Neutrophil (primary cell): ENCODE data around the gene FOSB.

Experiments
- H3K27ac ChIP-seq: fragments of 200-600 bp; sonication (generic); 2 replicates; pipeline ENCODE4 v1.5.1; 2016; ENCODE audit warnings: mild to moderate bottlenecking, moderate library complexity
- H3K27me3 ChIP-seq: fragments of 200-600 bp; sonication (generic); 2 replicates; pipeline ENCODE4 v1.6.0; 2016; ENCODE audit warnings: mild to moderate bottlenecking
- H3K36me3 ChIP-seq: fragments of 200-600 bp; sonication (generic); 2 replicates; pipeline ENCODE4 v1.5.1; 2017
- H3K4me1 ChIP-seq, 2 experiments: fragments of 200-600 bp in 1 of 2; sonication (generic) in 1 of 2; 1 replicate in 1 of 2; 2 replicates in 1 of 2; pipeline versions ENCODE4 v1.5.1 to v1.6.1; 2013 to 2016; ENCODE audit warnings: low read depth in 1 of 2, low read length in 1 of 2, mild to moderate bottlenecking in 1 of 2, moderate library complexity in 1 of 2; ENCODE audit not compliant: control insufficient read depth in 1 of 2, insufficient read depth in 1 of 2
- H3K4me3 ChIP-seq, 2 experiments: fragments of 200-600 bp in 1 of 2; sonication (generic) in 1 of 2; 1 replicate in 1 of 2; 2 replicates in 1 of 2; pipeline ENCODE4 v1.5.1; 2013 to 2016; ENCODE audit warnings: low read depth in 1 of 2, low read length in 1 of 2, mild to moderate bottlenecking in 1 of 2, moderate library complexity in 1 of 2
- H3K9me3 ChIP-seq: fragments of 200-600 bp; sonication (generic); 2 replicates; pipeline ENCODE4 v1.5.1; 2016
- TF ChIP-seq, protein P1 (sequence below): fragments of 200-600 bp; sonication (generic); IDR thresholded peaks from 2 replicates; pipeline ENCODE4 v1.5.1; 2016; ENCODE audit warnings: antibody characterized with exemption

The FOSB gene

DNA sequence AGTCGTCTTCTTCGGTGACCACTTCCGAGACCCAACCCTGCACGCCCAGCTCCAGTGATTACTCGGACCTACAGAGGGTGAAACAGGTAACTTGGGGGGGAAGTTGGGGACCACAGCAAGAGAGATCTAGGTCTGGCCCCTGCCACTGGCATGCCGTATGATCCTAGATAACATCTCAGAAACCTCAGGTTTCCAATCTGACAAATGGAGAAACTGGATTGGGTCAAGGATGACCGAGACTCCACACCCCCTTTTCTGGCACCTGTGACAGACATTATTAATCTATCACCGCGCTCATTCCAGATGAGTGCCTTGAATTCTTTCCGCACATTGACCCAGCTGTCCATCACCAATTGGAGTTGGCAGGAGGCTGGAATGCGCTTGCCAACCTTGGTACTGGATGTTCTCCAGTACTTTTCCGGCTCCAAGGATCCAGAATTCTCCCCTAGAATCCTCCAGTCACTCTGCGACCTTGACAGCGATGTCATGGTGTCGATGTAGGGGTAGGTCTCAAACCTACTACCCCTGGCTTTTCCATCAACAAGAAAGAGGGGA, 56.9 kb downstream of the FOSB start:
- no peak overlapping the region for H3K4me3 ChIP-seq
- peaks cover 74 to 90% of the 10 kb centered on the region in 2 experiments for H3K4me1 ChIP-seq
- peak overlapping the region; percentile 75 for H3K27ac ChIP-seq
- peaks cover 6% of the 10 kb centered on the region for H3K9me3 ChIP-seq
- peaks cover 98% of the 10 kb centered on the region for H3K36me3 ChIP-seq
- no peaks in the 10 kb centered on the region for H3K27me3 ChIP-seq
- TF ChIP-seq, protein P1, sequence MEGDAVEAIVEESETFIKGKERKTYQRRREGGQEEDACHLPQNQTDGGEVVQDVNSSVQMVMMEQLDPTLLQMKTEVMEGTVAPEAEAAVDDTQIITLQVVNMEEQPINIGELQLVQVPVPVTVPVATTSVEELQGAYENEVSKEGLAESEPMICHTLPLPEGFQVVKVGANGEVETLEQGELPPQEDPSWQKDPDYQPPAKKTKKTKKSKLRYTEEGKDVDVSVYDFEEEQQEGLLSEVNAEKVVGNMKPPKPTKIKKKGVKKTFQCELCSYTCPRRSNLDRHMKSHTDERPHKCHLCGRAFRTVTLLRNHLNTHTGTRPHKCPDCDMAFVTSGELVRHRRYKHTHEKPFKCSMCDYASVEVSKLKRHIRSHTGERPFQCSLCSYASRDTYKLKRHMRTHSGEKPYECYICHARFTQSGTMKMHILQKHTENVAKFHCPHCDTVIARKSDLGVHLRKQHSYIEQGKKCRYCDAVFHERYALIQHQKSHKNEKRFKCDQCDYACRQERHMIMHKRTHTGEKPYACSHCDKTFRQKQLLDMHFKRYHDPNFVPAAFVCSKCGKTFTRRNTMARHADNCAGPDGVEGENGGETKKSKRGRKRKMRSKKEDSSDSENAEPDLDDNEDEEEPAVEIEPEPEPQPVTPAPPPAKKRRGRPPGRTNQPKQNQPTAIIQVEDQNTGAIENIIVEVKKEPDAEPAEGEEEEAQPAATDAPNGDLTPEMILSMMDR = no peak
